HEK293 (cell line): ENCODE results near the gene CD300LB.

Source experiments
- CTCF ChIA-PET: fragments of 350-600 bp; formaldehyde crosslinking; extraction: SDS; loops from one replicate; lab custom pipeline; 2021; ENCODE audit warnings: antibody characterized with exemption; lab: Yijun Ruan, JAX
- POLR2A ChIA-PET: fragments of 300-600 bp; formaldehyde crosslinking; extraction: SDS; loops from one replicate; lab custom pipeline; 2020; ENCODE audit warnings: antibody characterized with exemption, inconsistent platforms; lab: Yijun Ruan, JAX
- H3K27ac ChIP-seq: fragments of 200-500 bp; sonication (Bioruptor generic); 2 replicates; pipeline ENCODE4 v1.5.1; 2014; ENCODE audit warnings: low read depth, low read length, control low read depth, inconsistent platforms; ENCODE audit errors: extremely low read depth
- H3K36me3 ChIP-seq, 2 experiments: fragments of 200-500 bp in 1 of 2; sonication (Bioruptor generic) in 1 of 2; 1 replicate in 1 of 2; 2 replicates in 1 of 2; pipeline ENCODE4 v1.5.1; 2014 to 2017; ENCODE audit warnings: inconsistent platforms in 2 of 2, low read length in 2 of 2; ENCODE audit not compliant: control insufficient read depth in 2 of 2, insufficient read depth in 1 of 2
- H3K4me1 ChIP-seq: fragments of 200-500 bp; sonication (Bioruptor generic); 2 replicates; pipeline ENCODE4 v1.5.1; 2014; ENCODE audit warnings: mild to moderate bottlenecking, low read length, inconsistent platforms; ENCODE audit not compliant: control insufficient read depth, insufficient read depth
- H3K4me3 ChIP-seq: 2 replicates; pipeline ENCODE4 v1.5.1; 2011; ENCODE audit warnings: low read depth, mild to moderate bottlenecking, control low read depth, low read length, moderate library complexity
- H3K9me3 ChIP-seq: fragments of 200-500 bp; sonication (Bioruptor generic); 2 replicates; pipeline ENCODE4 v1.5.1; 2014; ENCODE audit warnings: low read depth, low read length, inconsistent platforms; ENCODE audit not compliant: control insufficient read depth, insufficient read depth
- GFI1B ChIP-seq: fragments of 450-650 bp; formaldehyde crosslinking; IDR thresholded peaks from 2 replicates; pipeline ENCODE4 v1.5.1; 2016; ENCODE audit warnings: missing biosample characterization, missing genetic modification characterization
- IKZF3 ChIP-seq: fragments of 450-650 bp; IDR thresholded peaks from 2 replicates; pipeline ENCODE4 v1.5.0; 2018; ENCODE audit warnings: missing biosample characterization, mild to moderate bottlenecking, missing genetic modification characterization, moderate library complexity
- KLF7 ChIP-seq: fragments of 450-650 bp; formaldehyde crosslinking; IDR thresholded peaks from 2 replicates; pipeline ENCODE4 v1.5.1; 2016; ENCODE audit warnings: missing biosample characterization, missing genetic modification characterization, borderline replicate concordance
- KLF8 ChIP-seq: fragments of 450-650 bp; formaldehyde crosslinking; IDR thresholded peaks from 2 replicates; pipeline ENCODE4 v1.5.1; 2016; ENCODE audit warnings: missing biosample characterization, missing genetic modification characterization
- MYNN ChIP-seq: fragments of 450-650 bp; formaldehyde crosslinking; IDR thresholded peaks from 2 replicates; pipeline ENCODE4 v1.5.1; 2016; ENCODE audit warnings: missing biosample characterization, missing genetic modification characterization, borderline replicate concordance
- SCRT1 ChIP-seq: fragments of 450-650 bp; formaldehyde crosslinking; IDR thresholded peaks from 2 replicates; pipeline ENCODE4 v1.5.1; 2016; ENCODE audit warnings: missing biosample characterization, missing genetic modification characterization, borderline replicate concordance
- ZBTB20 ChIP-seq: fragments of 450-650 bp; formaldehyde crosslinking; IDR thresholded peaks from 2 replicates; pipeline ENCODE4 v1.5.1; 2016; ENCODE audit warnings: missing biosample characterization, missing genetic modification characterization
- ZBTB21 ChIP-seq: fragments of 450-650 bp; formaldehyde crosslinking; IDR thresholded peaks from 2 replicates; pipeline ENCODE4 v1.5.1; 2017; ENCODE audit warnings: missing biosample characterization, missing genetic modification characterization
- ZBTB26 ChIP-seq: fragments of 450-650 bp; formaldehyde crosslinking; optimal IDR thresholded peaks from 2 replicates; pipeline ENCODE3; 2016; ENCODE audit warnings: missing biosample characterization, mild to moderate bottlenecking, missing genetic modification characterization
- ZBTB6 ChIP-seq: fragments of 450-650 bp; formaldehyde crosslinking; IDR thresholded peaks from 2 replicates; pipeline ENCODE4 v1.5.1; 2017; ENCODE audit warnings: missing biosample characterization, missing genetic modification characterization
- ZNF121 ChIP-seq: fragments of 450-650 bp; formaldehyde crosslinking; IDR thresholded peaks from 2 replicates; pipeline ENCODE4 v1.5.1; 2016; ENCODE audit warnings: missing biosample characterization, missing genetic modification characterization
- ZNF155 ChIP-seq: fragments of 450-650 bp; formaldehyde crosslinking; IDR thresholded peaks from 2 replicates; pipeline ENCODE4 v1.5.1; 2016; ENCODE audit warnings: missing biosample characterization, missing genetic modification characterization
- ZNF16 ChIP-seq: fragments of 450-650 bp; formaldehyde crosslinking; IDR thresholded peaks from 2 replicates; pipeline ENCODE4 v1.5.1; 2016; ENCODE audit warnings: low read depth, missing biosample characterization, missing genetic modification characterization
- ZNF19 ChIP-seq: fragments of 450-650 bp; formaldehyde crosslinking; IDR thresholded peaks from 2 replicates; pipeline ENCODE4; 2016; ENCODE audit warnings: missing biosample characterization, missing genetic modification characterization, low read depth
- ZNF223 ChIP-seq: fragments of 450-650 bp; formaldehyde crosslinking; IDR thresholded peaks from 2 replicates; pipeline ENCODE4 v1.5.1; 2016; ENCODE audit warnings: missing biosample characterization, missing genetic modification characterization
- ZNF266 ChIP-seq: fragments of 450-650 bp; formaldehyde crosslinking; IDR thresholded peaks from 2 replicates; pipeline ENCODE4 v1.5.1; 2016; ENCODE audit warnings: missing biosample characterization, missing genetic modification characterization, low read depth
- ZNF335 ChIP-seq: fragments of 450-650 bp; formaldehyde crosslinking; conservative IDR thresholded peaks from 2 replicates; pipeline ENCODE4 v1.5.1; 2016; ENCODE audit warnings: missing biosample characterization, missing genetic modification characterization
- ZNF350 ChIP-seq: fragments of 450-650 bp; formaldehyde crosslinking; IDR thresholded peaks from 2 replicates; pipeline ENCODE4 v1.5.0; 2017; ENCODE audit warnings: missing biosample characterization, mild to moderate bottlenecking, missing genetic modification characterization
- ZNF362 ChIP-seq: fragments of 450-650 bp; formaldehyde crosslinking; IDR thresholded peaks from 2 replicates; pipeline ENCODE4 v1.5.1; 2016; ENCODE audit warnings: missing biosample characterization, missing genetic modification characterization
- ZNF433 ChIP-seq: fragments of 450-650 bp; formaldehyde crosslinking; IDR thresholded peaks from 2 replicates; pipeline ENCODE4 v1.5.1; 2016; ENCODE audit warnings: missing biosample characterization, missing genetic modification characterization, low read depth
- ZNF530 ChIP-seq: fragments of 450-650 bp; formaldehyde crosslinking; IDR thresholded peaks from 2 replicates; pipeline ENCODE4 v1.5.1; 2016; ENCODE audit warnings: low read depth, missing biosample characterization, missing genetic modification characterization
- ZNF544 ChIP-seq: fragments of 450-650 bp; formaldehyde crosslinking; IDR thresholded peaks from 2 replicates; pipeline ENCODE4 v1.5.0; 2017; ENCODE audit warnings: missing biosample characterization, missing genetic modification characterization
- ZNF585B ChIP-seq: fragments of 450-650 bp; formaldehyde crosslinking; IDR thresholded peaks from 2 replicates; pipeline ENCODE4 v1.5.1; 2016; ENCODE audit warnings: missing biosample characterization, missing genetic modification characterization
- ZNF629 ChIP-seq: fragments of 450-650 bp; formaldehyde crosslinking; IDR thresholded peaks from 2 replicates; pipeline ENCODE4 v1.5.1; 2017; ENCODE audit warnings: missing biosample characterization, missing genetic modification characterization
- ZNF654 ChIP-seq: fragments of 450-650 bp; formaldehyde crosslinking; IDR thresholded peaks from 2 replicates; pipeline ENCODE4 v1.5.1; 2016; ENCODE audit warnings: low read depth, missing biosample characterization, missing genetic modification characterization
- ZNF785 ChIP-seq: fragments of 450-650 bp; formaldehyde crosslinking; IDR thresholded peaks from 2 replicates; pipeline ENCODE4 v1.5.1; 2016; ENCODE audit warnings: missing biosample characterization, missing genetic modification characterization
- ZXDB ChIP-seq: fragments of 450-650 bp; formaldehyde crosslinking; IDR thresholded peaks from 2 replicates; pipeline ENCODE4 v1.5.1; 2016; ENCODE audit warnings: missing biosample characterization, missing genetic modification characterization

CD300LB gene

GRCh38 chr17:74549343-74549742 is 18.1 kb upstream of the CD300LB start (continued):
- TF ChIP-seq KLF8 (no peak), ZNF155 (tag by site-specific recombination) (no peak), ZNF654 (tag by site-specific recombination) (no peak), ZNF433 (no peak), ZNF266 (no peak), ZNF785 (no peak), ZBTB21 (tag by site-specific recombination) (no peak), ZNF19 (no peak)

- Histone ChIP-seq H3K36me3 (no peaks in the 10 kb centered on the region), H3K9me3 (no peaks in the 10 kb centered on the region), H3K27ac (no peak overlapping the region), H3K4me1 (no peaks in the 10 kb centered on the region), H3K4me3 (no peak overlapping the region)
- POLR2A ChIA-PET: no interaction called here
- CTCF ChIA-PET: interaction anchor here (0.7 to 1.0 kb wide), 2 partner anchors 18 to 52 kb away, joined by 3 to 5 read pairs; no protein-coding TSS in a partner anchor
- TF ChIP-seq ZNF121 (no peak), ZNF585B (tag by site-specific recombination) (no peak), ZBTB20 (no peak), ZNF223 (tag by site-specific recombination) (no peak), ZNF350 (tag by site-specific recombination) (no peak), KLF7 (tag by site-specific recombination) (no peak)
These were observed 16.5 kb upstream of the CD300LB start for GRCh38 chr17:74547736-74548135.

GRCh38 chr17:74547264-74547663 is 16.0 kb upstream of the CD300LB start:
- CTCF ChIA-PET: no interaction called here
- H3K27ac ChIP-seq: no peak overlapping the region

More at GRCh38 chr17:74547264-74547663, 16.0 kb upstream of the CD300LB start:
- H3K9me3 ChIP-seq: no peaks in the 10 kb centered on the region
- no peak overlapping the region for H3K4me3 ChIP-seq
- no peaks in the 10 kb centered on the region for H3K36me3 ChIP-seq
- no peaks in the 10 kb centered on the region for H3K4me1 ChIP-seq
- TF ChIP-seq MYNN (tag by site-specific recombination) (no peak), IKZF3 (no peak), GFI1B (tag by site-specific recombination) (no peak), ZXDB (tag by site-specific recombination) (no peak), ZBTB6 (tag by site-specific recombination) (no peak), ZNF544 (no peak), ZNF362 (tag by site-specific recombination) (no peak), ZNF629 (tag by site-specific recombination) (no peak), ZNF16 (tag by site-specific recombination) (no peak), ZNF530 (tag by site-specific recombination) (no peak), ZNF335 (tag by site-specific recombination) (no peak), SCRT1 (no peak), ZBTB26 (no peak)
- POLR2A ChIA-PET: no interaction called here
